22Rv1 (cell line): Measurements from ENCODE around the gene HCAR2.

Experiments used
- H3K27ac ChIP-seq: fragments of 450-650 bp; 2 replicates; pipeline ENCODE4 v1.5.1; 2017
- ZFX ChIP-seq: fragments of 450-650 bp; IDR thresholded peaks from 2 replicates; pipeline ENCODE4 v1.6.1; 2017; ENCODE audit warnings: antibody characterized with exemption, borderline replicate concordance
- TF ChIP-seq, protein P1 (sequence below): fragments of 450-650 bp; IDR thresholded peaks from 2 replicates; pipeline ENCODE4 v1.5.1; 2017; ENCODE audit warnings: mild to moderate bottlenecking

The HCAR2 gene

DNA sequence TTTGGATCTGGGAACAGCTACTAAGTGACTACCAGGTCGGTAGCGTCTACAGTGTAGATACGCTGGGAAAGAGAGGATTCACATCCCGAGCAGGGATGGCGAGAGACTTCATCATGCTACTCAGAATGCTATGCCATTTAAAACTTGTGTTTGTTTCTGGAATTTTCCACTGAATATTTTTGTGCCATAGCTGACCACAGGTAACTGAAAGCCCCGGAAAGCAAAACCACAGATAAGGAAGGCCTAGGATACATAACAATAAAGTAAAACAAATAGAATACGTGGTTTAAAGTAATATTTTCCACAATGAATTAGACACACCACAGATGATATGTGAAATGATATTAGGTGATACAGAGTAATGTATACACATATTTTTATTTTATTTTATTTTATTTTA is 35.4 kb upstream of the HCAR2 start:
- TF ChIP-seq, protein P1, sequence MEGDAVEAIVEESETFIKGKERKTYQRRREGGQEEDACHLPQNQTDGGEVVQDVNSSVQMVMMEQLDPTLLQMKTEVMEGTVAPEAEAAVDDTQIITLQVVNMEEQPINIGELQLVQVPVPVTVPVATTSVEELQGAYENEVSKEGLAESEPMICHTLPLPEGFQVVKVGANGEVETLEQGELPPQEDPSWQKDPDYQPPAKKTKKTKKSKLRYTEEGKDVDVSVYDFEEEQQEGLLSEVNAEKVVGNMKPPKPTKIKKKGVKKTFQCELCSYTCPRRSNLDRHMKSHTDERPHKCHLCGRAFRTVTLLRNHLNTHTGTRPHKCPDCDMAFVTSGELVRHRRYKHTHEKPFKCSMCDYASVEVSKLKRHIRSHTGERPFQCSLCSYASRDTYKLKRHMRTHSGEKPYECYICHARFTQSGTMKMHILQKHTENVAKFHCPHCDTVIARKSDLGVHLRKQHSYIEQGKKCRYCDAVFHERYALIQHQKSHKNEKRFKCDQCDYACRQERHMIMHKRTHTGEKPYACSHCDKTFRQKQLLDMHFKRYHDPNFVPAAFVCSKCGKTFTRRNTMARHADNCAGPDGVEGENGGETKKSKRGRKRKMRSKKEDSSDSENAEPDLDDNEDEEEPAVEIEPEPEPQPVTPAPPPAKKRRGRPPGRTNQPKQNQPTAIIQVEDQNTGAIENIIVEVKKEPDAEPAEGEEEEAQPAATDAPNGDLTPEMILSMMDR = no peak
- no peak for TF ChIP-seq ZFX
- H3K27ac ChIP-seq = no peak overlapping the region

DNA sequence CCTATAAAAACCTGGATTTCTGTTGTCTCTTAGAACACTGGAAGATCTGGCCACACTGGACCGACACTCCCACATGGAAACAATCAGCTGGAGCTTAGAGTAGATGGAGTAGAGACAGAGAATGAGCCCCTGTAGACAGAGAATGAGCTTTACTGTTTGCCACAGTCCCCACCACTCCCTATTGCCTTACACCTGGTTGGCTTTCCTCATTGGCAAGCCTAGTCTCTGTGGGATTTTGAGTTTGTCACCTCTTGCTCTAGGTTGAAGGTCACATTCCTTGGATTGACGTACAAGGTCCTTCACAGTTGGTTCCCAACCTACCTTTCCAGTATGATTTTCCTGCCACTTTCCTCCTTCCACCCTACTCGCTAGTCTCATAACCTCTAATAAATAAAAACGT is 29.5 kb upstream of the HCAR2 start:
- no peak for TF ChIP-seq ZFX
- TF ChIP-seq, protein P1 = no peak
- H3K27ac ChIP-seq = no peak overlapping the region

DNA sequence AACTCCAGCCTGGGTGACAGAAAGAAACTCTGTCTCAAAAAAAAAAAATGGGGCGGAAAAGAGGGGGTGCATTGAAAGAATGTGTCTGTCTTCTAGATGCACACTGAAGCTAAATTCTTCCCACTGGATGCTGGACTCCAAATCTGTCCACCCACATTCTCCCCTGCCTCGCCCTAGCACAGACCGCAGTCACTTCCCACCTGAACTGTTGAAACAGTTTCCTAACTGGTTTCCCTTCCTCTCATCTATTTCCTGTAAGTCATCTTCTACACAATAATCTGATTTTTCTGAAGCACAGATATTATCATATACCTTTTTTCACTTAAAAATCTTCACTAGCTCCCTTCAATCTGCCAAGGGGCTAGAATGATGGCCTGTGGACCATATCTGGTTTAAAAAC is 29.0 kb upstream of the HCAR2 start:
- no peak overlapping the region for H3K27ac ChIP-seq
- no peak for TF ChIP-seq ZFX
- TF ChIP-seq, protein P1 = no peak

DNA sequence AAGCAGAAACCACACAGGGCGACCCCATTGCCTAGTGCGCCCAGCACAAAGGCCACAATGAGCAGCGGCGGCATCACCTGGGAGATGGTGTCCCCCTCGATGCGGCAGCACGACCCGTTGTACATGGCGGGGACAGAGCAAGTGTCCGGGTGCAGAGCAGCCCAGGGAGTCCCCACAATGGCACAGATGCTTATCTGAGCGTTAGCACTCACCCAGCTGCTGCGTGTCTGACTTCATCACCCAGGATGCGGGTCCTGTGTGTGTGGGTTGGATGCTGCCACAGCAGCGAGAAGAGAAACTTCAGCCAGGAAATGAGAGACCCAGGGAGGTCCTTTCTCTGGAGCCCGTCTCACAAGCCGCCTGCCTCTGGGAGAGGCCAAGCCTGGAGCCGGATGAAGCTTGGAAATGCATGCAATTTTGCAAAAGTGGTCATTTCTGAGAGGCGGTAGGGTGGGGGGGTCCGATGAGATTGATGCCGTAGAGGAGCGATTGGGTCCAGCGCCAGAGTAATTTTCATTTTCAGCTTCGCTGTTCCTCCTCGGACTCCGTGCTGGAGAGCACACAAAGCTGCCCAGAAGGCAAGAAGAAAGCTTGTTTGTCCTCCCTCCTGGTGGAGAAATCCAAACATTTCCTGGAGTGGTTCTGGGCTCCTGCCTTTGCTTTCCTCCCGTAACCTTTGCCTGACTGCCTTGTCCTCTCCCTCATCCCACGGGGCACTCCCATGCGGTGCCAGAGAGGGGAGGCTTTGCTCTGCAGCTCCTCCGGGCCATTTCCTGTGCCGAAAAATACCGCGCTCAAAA is 27.3 kb upstream of the HCAR2 start, which contains the start of gene HCAR1:
Gene HCAR1, minus strand, starts transcription at position 630 of the 800 bp plus-strand sequence. Its CDS starts 505 bp downstream, at position 125.
- TF ChIP-seq, protein P1 = no peak

DNA sequence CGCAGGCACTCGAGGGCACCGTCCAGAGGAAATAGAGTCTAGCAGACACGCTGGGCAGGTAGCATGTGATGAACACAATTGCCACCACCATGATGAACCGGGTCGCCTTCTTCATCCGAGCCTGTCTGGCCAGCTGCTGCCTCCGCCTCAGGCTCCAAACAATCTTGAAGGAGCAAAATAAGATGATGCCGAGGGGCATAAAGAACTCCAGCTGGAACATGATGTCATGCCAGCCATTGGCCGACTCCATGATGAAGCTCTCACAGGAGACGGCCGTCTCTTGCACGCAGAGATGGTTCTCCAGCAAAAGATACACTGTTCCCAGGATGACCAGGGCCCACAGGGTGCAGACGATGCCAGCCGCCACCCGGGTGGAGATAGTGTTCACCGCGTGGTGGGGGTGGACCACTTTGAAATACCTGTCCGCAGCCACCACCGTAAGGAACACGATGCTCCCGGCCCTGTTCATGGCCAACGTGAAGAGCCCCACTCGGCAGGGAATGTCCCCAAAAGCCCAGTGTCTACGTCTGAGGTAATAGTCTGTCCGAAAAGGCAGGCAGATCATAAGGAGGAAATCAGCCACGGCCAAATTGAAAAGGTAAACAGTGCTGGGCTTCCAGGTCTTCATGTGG is 26.5 kb upstream of the HCAR2 start:
- TF ChIP-seq, protein P1 = no peak
- no peak for TF ChIP-seq ZFX
- no peak overlapping the region for H3K27ac ChIP-seq

More for the DNA sequence above, 27.3 kb upstream of the HCAR2 start, which contains the start of gene HCAR1:
- H3K27ac ChIP-seq = no peak within 1 kb of the TSS

DNA sequence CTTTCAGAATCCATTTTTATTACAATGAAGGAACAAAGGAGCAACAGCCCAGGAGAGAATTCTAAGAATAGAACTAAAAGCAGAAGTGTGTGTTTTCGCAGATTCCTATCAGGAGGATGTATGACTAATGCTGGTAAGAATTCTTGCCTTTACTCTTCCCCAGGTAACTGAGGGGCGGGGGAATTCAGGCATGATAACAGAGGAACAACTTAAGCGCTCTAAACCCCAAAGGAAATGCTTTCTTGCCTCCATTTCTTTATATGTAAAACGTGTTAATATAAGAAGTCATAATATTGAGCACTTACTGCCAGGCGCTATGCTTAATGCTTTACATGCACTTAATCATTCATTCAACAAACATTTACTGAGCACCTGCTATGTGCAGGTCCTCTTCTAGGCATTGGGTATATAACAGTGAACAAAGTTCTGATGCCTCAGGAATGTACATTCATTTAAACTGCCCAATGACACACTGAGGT is 23.0 kb upstream of the HCAR2 start:
- no peak for TF ChIP-seq ZFX
- TF ChIP-seq, protein P1 = no peak
- no peak overlapping the region for H3K27ac ChIP-seq
